ENCODE results near the gene MRPL52.

DNA sequence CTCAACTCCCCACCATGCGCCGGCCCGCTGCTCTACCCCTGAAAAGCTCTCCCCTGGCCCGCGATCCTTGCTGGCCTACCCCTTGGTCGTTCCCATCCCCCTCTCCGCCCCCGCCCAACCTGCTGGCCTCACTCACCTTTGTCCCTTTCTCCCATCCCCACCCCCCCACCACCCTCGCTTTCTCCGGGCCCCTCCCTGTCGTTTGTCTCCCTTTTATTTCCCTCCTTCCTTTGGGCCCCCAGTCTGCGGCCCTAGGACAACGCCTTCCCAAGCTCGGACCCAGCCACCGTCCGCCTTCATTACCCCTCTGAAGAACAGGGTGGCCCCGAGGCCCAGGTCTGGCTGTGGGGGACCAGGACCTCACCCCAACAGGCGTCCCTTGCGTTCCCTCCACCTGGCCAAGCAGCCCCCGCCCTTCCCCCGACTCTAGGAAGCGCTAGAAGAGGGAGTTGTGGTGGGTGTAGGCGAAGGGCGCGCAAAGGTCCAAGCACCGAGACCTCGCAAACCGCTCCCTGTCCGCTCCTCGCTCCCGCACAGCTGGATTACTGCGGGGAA, 7.6 kb upstream of the MRPL52 start:
- TF ChIP-seq, protein P1, sequence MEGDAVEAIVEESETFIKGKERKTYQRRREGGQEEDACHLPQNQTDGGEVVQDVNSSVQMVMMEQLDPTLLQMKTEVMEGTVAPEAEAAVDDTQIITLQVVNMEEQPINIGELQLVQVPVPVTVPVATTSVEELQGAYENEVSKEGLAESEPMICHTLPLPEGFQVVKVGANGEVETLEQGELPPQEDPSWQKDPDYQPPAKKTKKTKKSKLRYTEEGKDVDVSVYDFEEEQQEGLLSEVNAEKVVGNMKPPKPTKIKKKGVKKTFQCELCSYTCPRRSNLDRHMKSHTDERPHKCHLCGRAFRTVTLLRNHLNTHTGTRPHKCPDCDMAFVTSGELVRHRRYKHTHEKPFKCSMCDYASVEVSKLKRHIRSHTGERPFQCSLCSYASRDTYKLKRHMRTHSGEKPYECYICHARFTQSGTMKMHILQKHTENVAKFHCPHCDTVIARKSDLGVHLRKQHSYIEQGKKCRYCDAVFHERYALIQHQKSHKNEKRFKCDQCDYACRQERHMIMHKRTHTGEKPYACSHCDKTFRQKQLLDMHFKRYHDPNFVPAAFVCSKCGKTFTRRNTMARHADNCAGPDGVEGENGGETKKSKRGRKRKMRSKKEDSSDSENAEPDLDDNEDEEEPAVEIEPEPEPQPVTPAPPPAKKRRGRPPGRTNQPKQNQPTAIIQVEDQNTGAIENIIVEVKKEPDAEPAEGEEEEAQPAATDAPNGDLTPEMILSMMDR (IDR thresholded peaks at IDR 0.05), result no peak
- no peak for TF ChIP-seq POLR2A (IDR thresholded peaks at IDR 0.05; ENCODE audit: low read length)
- no peak for TF ChIP-seq RFX5 (IDR thresholded peaks at IDR 0.05)
- no peak for TF ChIP-seq EHF (CRISPR knock-in tag; IDR thresholded peaks at IDR 0.05)

All from A549 (cell line).